Uterus (tissue), 4 donors: ENCODE data around the gene ISCA2. TPM values are rescaled to one million over a fixed set of nuclear protein-coding genes. Genes with fewer than 3 reads are reported as not detected.

Experiments
- DNase-seq, 2 donors: peaks; one replicate each; pipeline ENCODE4 v3.0.0-alpha.2; 2019 to 2020
- H3K27ac ChIP-seq, 2 donors: fragments of 200-600 bp; sonication (generic); 1 replicate in 1 of 2; 2 replicates in 1 of 2; pipeline ENCODE4 v1.5.1; 2016 to 2018
- H3K27me3 ChIP-seq, 2 donors: fragments of 200-600 bp; sonication (generic); one replicate each; pipeline ENCODE4 v1.5.1; 2018 to 2019; ENCODE audit warnings: control low read depth in 1 of 2
- H3K36me3 ChIP-seq, 2 donors: fragments of 200-600 bp; sonication (generic); one replicate each; pipeline ENCODE4 v1.5.1; 2019; ENCODE audit warnings: control low read depth in 1 of 2
- H3K4me1 ChIP-seq, 2 donors: fragments of 200-600 bp; sonication (generic); one replicate each; pipeline ENCODE4 v1.5.1; 2018 to 2019; ENCODE audit warnings: control low read depth in 1 of 2
- H3K4me3 ChIP-seq, 2 donors: fragments of 200-600 bp; sonication (generic); 1 replicate in 1 of 2; 2 replicates in 1 of 2; pipeline ENCODE4 v1.5.1; 2018 to 2019; ENCODE audit warnings: mild to moderate bottlenecking in 1 of 2
- H3K9me3 ChIP-seq, 2 donors: fragments of 200-600 bp; sonication (generic); one replicate each; pipeline ENCODE4 v1.5.1; 2019; ENCODE audit warnings: control low read depth in 1 of 2
- CTCF ChIP-seq, 4 experiments: fragments of 200-600 bp in 2 of 4; fragments of 450-650 bp in 2 of 4; sonication (generic) in 2 of 4; IDR thresholded peaks; one replicate each; pipeline ENCODE4 v1.5.1; 2016 to 2019; ENCODE audit warnings: antibody characterized with exemption in 4 of 4, mild to moderate bottlenecking in 2 of 4, moderate library complexity in 1 of 4
- POLR2A ChIP-seq, 2 donors: fragments of 450-650 bp; IDR thresholded peaks; one replicate each; pipeline ENCODE4 v1.6.1; 2016; ENCODE audit warnings: antibody characterized with exemption in 2 of 2, mild to moderate bottlenecking in 1 of 2, moderate library complexity in 1 of 2
- intact Hi-C: fragments of 100-400 bp; cut with DNase I; formaldehyde crosslinking; loops from one replicate; pipeline ENCODE4 v1.15.1; 2023; ENCODE audit warnings: low total_unique reads
- total RNA-seq, 4 donors: library from RNA; depleted of rRNA in 3 of 4; stranded (reverse); fragments of >200 nt in 3 of 4; gene quantifications; one replicate each; pipeline versions ENCODE4 v1.1.0 to v1.2.4, GENCODE V29; 2014 to 2023
- donor health status: DM: yes; HTN: yes; CAD: no.

The ISCA2 gene
- total RNA-seq, 4 donors from 2014 or later = 1.0 to 22.2 (median 11.0) TPM

GRCh38 chr14:74468513-74468912, 25.1 kb upstream of the ISCA2 start:
- intact Hi-C loops = no loop called here
- H3K27ac ChIP-seq = no peak overlapping the region

GRCh38 chr14:74469548-74470518, 23.7 kb upstream of the ISCA2 start:
- no peak for DNase-seq
- intact Hi-C loops = no loop called here
- Histone ChIP-seq H3K27ac (no peak overlapping the region), H3K4me3 (no peak overlapping the region), H3K9me3 (no peaks in the 10 kb centered on the region), H3K36me3 (no peaks in the 10 kb centered on the region), H3K4me1 (no peaks in the 10 kb centered on the region), H3K27me3 (no peaks in the 10 kb centered on the region)
- TF ChIP-seq POLR2A (IDR thresholded peaks at IDR 0.05) = no peak

More at GRCh38 chr14:74468513-74468912, 25.1 kb upstream of the ISCA2 start:
- Histone ChIP-seq H3K9me3 (no peaks in the 10 kb centered on the region), H3K36me3 (no peaks in the 10 kb centered on the region), H3K4me3 (no peak overlapping the region), H3K27me3 (no peaks in the 10 kb centered on the region), H3K4me1 (no peaks in the 10 kb centered on the region)
- DNase-seq = no peak
- TF ChIP-seq CTCF (IDR thresholded peaks at IDR 0.05) = no peak
- no peak for TF ChIP-seq POLR2A (IDR thresholded peaks at IDR 0.05)

- no peaks in the 10 kb centered on the region for H3K4me1 ChIP-seq
- H3K9me3 ChIP-seq = no peaks in the 10 kb centered on the region
- H3K36me3 ChIP-seq = no peaks in the 10 kb centered on the region
- no peak overlapping the region for H3K27ac ChIP-seq
- TF ChIP-seq POLR2A (IDR thresholded peaks at IDR 0.05) (no peak), CTCF (IDR thresholded peaks at IDR 0.05) (no peak)
- no peak overlapping the region for H3K4me3 ChIP-seq
- no peak for DNase-seq
- H3K27me3 ChIP-seq = no peaks in the 10 kb centered on the region
- intact Hi-C loops = no loop called here
Measured at GRCh38 chr14:74472601-74473000, 21.0 kb upstream of the ISCA2 start.

- intact Hi-C loops = no loop called here
- no peak overlapping the region for H3K27ac ChIP-seq
Measured at GRCh38 chr14:74474376-74474775, 19.2 kb upstream of the ISCA2 start.

GRCh38 chr14:74475678-74476077, 17.9 kb upstream of the ISCA2 start:
- Histone ChIP-seq H3K4me1 (no peaks in the 10 kb centered on the region), H3K9me3 (no peaks in the 10 kb centered on the region), H3K27ac (no peak overlapping the region), H3K36me3 (no peaks in the 10 kb centered on the region), H3K4me3 (no peak overlapping the region), H3K27me3 (no peaks in the 10 kb centered on the region)
- TF ChIP-seq CTCF (IDR thresholded peaks at IDR 0.05) = no peak
- TF ChIP-seq POLR2A (IDR thresholded peaks at IDR 0.05) = no peak
- no peak for DNase-seq
- intact Hi-C loops = no loop called here

More at GRCh38 chr14:74474376-74474775, 19.2 kb upstream of the ISCA2 start:
- Histone ChIP-seq H3K4me3 (no peak overlapping the region), H3K4me1 (no peaks in the 10 kb centered on the region), H3K27me3 (no peaks in the 10 kb centered on the region), H3K9me3 (no peaks in the 10 kb centered on the region), H3K36me3 (no peaks in the 10 kb centered on the region)
- no peak for TF ChIP-seq CTCF (IDR thresholded peaks at IDR 0.05)
- no peak for TF ChIP-seq POLR2A (IDR thresholded peaks at IDR 0.05)
- no peak for DNase-seq
